ENCODE data around the gene SRSF1.
A peak's percentile ranks its signal among the peaks of the same experiment; 100 is the strongest.
"Not testable (repeated sequence)": the region's sequence is repeated elsewhere in the genome, so short reads cannot be mapped to it uniquely, and the experiment has no call there.

The SRSF1 gene

GRCh38 chr17:57988301-57989250 is 18.5 kb downstream of the SRSF1 start:
- peak; percentile 54 for DNase-seq

- peak; percentile 57 for DNase-seq
Measured at GRCh38 chr17:57987581-57988300, 19.3 kb downstream of the SRSF1 start, which contains the start of gene VEZF1. VEZF1 (minus strand) TSS chr17:57988254; CDS start chr17:57988111, 143 bp downstream.

DNA sequence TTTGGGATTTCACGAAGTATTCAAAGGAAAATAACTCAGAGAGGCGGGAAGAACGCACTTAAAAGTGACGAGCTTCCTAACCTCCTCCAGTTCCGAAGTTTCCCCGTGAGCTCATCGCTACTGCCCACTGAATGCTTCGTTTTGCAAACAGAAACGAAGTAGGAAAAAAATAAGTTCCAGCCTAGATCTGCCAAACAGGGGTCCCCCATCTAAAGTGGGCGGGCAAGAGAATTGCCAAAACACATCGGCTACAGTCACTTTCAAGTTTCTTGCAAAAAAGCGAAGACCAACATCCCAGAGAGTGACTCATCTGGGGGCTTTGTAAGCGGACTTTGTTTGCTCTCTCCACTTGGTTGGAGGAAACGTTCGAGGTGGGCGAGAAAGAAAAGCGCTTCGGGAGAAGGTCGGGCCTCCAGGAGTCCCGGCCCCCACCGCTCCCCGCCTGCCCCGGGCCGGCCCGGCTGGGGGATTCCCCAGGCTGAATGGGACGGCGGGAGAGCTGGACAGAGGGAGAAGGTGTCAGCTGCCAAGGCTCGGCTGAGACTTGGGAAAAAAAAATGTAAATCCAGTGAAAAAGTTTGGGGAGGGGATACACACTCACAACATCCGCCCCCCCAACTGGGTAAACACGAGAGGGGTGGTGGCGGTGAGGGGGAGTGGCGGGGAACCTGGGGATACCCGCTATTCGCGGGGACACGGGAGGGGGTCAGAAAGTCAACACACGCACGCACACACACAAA is 20.0 kb downstream of the SRSF1 start:
- no peak for DNase-seq

DNA sequence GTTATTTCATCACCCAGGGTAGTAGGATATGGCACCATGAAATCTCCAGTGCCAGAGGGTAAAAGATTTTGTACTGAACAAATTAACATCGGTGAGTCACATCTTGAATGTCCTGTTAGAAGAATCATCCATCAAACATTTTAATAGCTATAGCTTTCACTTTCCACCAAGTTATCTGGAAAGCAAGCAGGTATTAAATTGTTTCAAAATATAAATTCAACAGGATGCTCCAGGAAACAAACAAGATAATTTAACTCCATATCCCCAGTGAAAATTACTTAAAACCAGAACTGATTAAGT is 21.4 kb downstream of the SRSF1 start:
- DNase-seq = no peak

- DNase-seq = no peak
Measured at GRCh38 chr17:57984936-57985674, 21.9 kb downstream of the SRSF1 start.

DNA sequence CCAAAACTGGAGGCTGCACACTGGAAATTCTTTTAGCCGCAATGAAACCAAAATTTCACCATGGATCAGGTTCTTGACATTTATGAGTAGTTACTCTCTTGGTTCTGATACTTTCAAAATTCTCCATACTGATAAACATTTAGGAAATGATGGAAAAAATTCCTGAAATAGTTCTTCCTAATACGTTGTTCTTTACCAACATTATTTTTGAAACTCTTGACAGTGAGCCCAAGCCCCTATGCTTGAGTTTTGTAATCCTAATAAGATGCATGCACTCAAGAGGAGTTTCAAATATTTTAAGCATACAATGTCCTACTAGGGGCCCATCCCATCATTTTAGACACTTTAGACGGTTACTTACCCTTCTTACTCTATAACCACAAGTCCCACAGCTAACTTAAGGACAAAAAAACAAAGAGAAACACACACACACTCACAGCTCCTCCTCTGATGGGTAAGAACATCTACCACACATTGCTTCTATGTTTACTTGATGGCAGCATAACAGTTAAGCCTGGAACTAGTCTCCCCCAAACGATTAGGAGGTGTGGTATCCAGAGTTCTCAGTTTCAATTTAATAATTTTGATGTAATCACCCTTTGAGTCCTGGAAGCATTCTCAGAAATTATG is 22.7 kb downstream of the SRSF1 start:
- DNase-seq = no peak

DNA sequence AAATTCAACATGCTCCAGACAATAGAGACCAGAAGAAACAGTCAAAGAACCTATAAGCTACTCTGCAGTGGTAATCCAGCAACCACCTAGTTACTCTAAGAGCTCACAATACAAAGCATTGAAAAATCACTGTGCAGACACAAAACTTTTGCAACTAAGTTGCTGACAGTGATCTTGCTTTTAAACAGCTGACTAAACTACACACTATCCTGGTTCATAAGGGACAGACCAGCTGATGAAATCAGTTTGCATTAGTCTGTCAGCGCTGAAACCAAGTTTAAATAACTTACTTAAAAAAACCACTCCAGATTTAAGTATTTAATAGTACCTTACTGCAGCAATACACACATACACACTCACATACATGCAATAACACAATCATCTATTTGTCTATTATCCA is 23.6 kb downstream of the SRSF1 start:
- no peak for DNase-seq

- no peak for DNase-seq
Measured at GRCh38 chr17:57982452-57983170, 24.4 kb downstream of the SRSF1 start.

DNA sequence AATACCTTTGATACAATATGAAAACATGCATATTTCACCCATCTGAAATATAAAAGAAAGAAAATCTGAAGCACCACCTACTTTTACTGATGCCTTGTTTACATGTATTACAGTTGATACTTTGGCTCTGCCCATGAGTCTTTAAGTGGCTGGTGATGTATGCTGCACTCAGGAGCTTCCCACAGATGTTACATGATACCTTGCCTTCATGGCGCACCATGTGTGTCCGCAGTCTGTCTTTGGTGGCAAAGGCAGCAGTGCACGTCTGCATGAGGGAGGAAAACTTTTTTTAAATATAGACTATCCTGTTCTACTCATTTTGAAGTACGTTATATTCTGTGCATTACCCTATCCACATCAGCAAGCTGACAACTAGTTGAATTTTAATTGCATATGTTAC is 26.5 kb downstream of the SRSF1 start:
- DNase-seq = no peak

GRCh38 chr17:57979076-57979475 is 28.0 kb downstream of the SRSF1 start:
- no peak for DNase-seq

- DNase-seq = no peak
Measured at GRCh38 chr17:57976594-57976993, 30.5 kb downstream of the SRSF1 start.

DNA sequence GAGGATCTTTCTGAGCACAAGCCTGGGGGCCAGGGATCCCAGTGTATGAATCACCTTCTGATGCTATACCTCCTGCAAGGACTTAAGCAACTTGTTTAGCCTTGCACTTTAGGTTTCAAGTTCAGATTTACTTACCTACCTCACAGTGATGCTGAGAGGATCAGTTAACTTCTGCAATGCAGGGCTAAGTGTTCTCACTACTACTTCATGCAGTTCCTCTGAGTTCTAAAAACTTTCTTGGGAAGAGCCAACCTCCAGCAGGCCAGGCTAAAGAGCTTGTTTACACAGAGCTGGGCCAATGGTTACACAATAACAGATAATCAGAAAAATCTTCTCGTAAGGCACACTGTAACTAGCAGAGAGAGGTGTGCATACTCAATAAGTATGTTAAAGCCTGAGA is 32.0 kb downstream of the SRSF1 start:
- no peak for DNase-seq

GRCh38 chr17:57974053-57974824 is 32.8 kb downstream of the SRSF1 start:
- DNase-seq = not testable (repeated sequence)

- DNase-seq = no peak
Measured at GRCh38 chr17:57972151-57972550, 34.9 kb downstream of the SRSF1 start.

GRCh38 chr17:57971572-57971971 is 35.5 kb downstream of the SRSF1 start:
- DNase-seq = no peak

- DNase-seq = no peak
Measured at GRCh38 chr17:57970710-57971109, 36.3 kb downstream of the SRSF1 start.

DNA sequence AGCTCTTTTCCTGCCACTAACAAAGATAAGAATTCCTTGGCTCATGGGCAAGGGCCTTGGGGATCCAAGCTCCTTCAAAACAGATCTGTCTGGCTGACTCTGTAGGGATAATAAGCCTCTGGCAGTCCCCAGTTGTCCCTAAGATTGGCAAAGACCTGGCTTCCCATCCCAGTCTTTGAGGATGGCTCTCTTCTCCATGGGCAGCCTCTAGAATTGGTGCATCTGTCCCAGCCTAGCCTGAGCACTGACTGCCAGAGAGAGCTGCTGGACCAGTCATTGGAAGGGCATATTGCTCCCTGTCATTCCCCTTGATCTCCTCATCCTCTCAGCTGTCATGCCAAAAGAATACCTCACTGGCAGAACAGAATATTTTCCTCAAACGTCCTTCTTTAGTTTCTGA is 38.6 kb downstream of the SRSF1 start:
- no peak for DNase-seq

- DNase-seq = no peak
Measured at GRCh38 chr17:57966875-57967274, 40.2 kb downstream of the SRSF1 start.

DNA sequence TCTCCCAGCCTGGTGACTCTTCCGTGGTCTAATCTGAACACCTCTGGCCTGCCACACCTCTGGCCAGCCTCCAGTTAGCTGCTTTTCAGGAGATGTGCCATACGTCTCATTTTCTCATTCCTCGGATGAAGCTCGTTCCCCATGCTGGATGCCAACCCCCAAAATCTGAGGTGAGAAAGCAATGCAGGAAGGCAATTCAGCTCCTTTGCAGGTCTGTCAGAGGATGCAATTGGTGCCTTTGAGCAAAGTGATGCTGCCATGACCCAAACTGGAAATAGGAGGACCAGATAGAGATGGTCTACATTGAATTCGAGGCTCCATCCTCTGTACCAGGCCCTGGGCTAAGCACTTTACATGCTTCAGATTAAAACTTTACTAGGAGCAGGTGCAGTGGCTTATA is 40.8 kb downstream of the SRSF1 start:
- DNase-seq = no peak

DNA sequence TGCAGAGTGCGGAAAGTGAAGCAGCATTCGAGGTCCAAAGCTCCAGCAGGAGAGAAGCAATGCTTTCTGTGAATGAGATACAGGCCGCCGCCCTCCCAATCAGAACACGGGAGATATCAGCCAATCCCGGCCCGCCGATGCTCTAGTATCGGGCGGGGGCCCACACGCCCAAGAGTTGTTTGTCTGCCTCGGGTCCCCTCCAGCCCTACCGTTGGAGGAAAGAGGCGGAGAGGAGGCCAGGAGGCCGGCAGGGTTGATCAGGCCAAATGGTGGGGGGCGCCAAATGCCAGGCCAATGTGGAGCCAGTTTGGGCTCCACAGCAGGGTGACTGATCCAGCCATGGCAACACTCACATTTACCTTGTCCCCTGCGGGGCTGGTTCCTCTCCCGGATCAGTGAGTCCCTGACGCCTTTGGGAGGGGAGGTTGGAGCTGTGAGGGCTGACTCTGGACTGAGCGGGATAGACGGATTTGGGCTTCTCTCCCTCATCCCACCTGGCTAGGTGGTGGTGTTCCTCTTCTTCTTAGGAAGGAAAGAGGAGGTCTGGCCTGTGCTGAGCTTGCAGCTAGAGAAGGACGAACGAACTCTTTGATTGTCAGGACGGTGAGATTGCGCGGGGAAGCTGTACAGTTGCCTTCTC is 41.4 kb downstream of the SRSF1 start:
- no peak for DNase-seq
